HCT116 (cell line): Measurements from ENCODE around the gene SPEF1. TPM values are rescaled to one million over a fixed set of nuclear protein-coding genes. Genes with fewer than 3 reads are reported as not detected.

Experiments used
- ATAC-seq: fragments of 200-7000 bp; cut with Tn5 transposase; 2 replicates; pipeline ENCODE4 v1.9.1; 2020; ENCODE audit warnings: mild to moderate bottlenecking, moderate library complexity
- BruUV-seq: library from RNA; stranded (reverse); fragments of 400-500 nt; replicated peaks from 2 replicates; lab custom pipeline; 2021; lab: Mats Ljungman, UMichigan
- CTCF ChIA-PET: fragments of 300-600 bp; sonication (Branson Sonifier 250); formaldehyde crosslinking; loops from one replicate; lab custom pipeline; 2021; ENCODE audit warnings: antibody characterized with exemption; lab: Charles Lee
- POLR2A ChIA-PET: fragments of 300-600, 350-600 bp; sonication (Branson Sonifier 250); formaldehyde crosslinking; loops from one replicate; lab custom pipeline; 2021; ENCODE audit warnings: antibody characterized with exemption; lab: Charles Lee
- RAD21 ChIA-PET, 2 experiments: fragments of 300-600 bp; sonication (Branson Sonifier 250); formaldehyde crosslinking; loops; one replicate each; lab custom pipeline; 2023; ENCODE audit warnings: low total read pairs in 2 of 2; ENCODE audit not compliant: uncharacterized antibody in 2 of 2, unreplicated experiment in 2 of 2, low non-redundant PET in 1 of 2; lab: Charles Lee
- DNase-seq: peaks from one replicate; pipeline ENCODE4 v3.0.0-alpha.2; 2010; ENCODE audit warnings: low read depth, low spot score
- H2AFZ ChIP-seq: fragments of 200-600 bp; shearing (Covaris generic), sonication (generic); 2 replicates; pipeline ENCODE4 v1.6.1; 2017; ENCODE audit warnings: low read depth, mixed run types, mixed read lengths, antibody characterized with exemption, low read length; ENCODE audit not compliant: poor library complexity, severe bottlenecking
- H3K27ac ChIP-seq: 2 replicates; pipeline ENCODE4 v1.5.1; 2012; ENCODE audit warnings: low read depth, low read length
- H3K27me3 ChIP-seq: fragments of 200-600 bp; sonication (generic); 2 replicates; pipeline ENCODE4 v1.6.1; 2016; ENCODE audit warnings: mixed run types, low read length, mixed read lengths; ENCODE audit not compliant: insufficient read depth
- H3K36me3 ChIP-seq, 2 experiments: fragments of 200-500 bp in 1 of 2; fragments of 200-600 bp in 1 of 2; sonication (Bioruptor generic) in 1 of 2; sonication (generic) in 1 of 2; 2 replicates each; pipeline versions ENCODE4 v1.5.1 to v1.6.1; 2014 to 2016; ENCODE audit warnings: low read length in 2 of 2, inconsistent platforms in 1 of 2, mixed read lengths in 1 of 2, mixed run types in 1 of 2; ENCODE audit not compliant: insufficient read depth in 2 of 2, control insufficient read depth in 1 of 2
- H3K4me1 ChIP-seq, 2 experiments: fragments of 200-600 bp in 1 of 2; sonication (generic) in 1 of 2; 2 replicates each; pipeline versions ENCODE4 v1.5.1 to v1.6.1; 2012 to 2017; ENCODE audit warnings: low read length in 2 of 2, inconsistent platforms in 1 of 2, mild to moderate bottlenecking in 1 of 2, mixed read lengths in 1 of 2, mixed run types in 1 of 2, moderate library complexity in 1 of 2; ENCODE audit not compliant: insufficient read depth in 2 of 2, control insufficient read depth in 1 of 2
- H3K4me2 ChIP-seq: fragments of 200-600 bp; sonication (generic); 2 replicates; pipeline ENCODE4 v1.6.1; 2017; ENCODE audit warnings: mixed run types, low read length, mixed read lengths
- H3K4me3 ChIP-seq, 2 experiments: fragments of 200-600 bp in 1 of 2; sonication (generic) in 1 of 2; replicated peaks in 1 of 2; 2 replicates each; pipeline ENCODE4 v1.5.1; 2011 to 2016; ENCODE audit warnings: low read length in 2 of 2, control low read depth in 1 of 2, low read depth in 1 of 2, mild to moderate bottlenecking in 1 of 2, mixed read lengths in 1 of 2, mixed run types in 1 of 2
- H3K79me2 ChIP-seq: fragments of 200-600 bp; sonication (generic); 2 replicates; pipeline ENCODE4 v1.6.1; 2017; ENCODE audit warnings: mild to moderate bottlenecking, mixed run types, low read length, moderate library complexity, mixed read lengths; ENCODE audit not compliant: insufficient read depth
- H3K9ac ChIP-seq: fragments of 200-600 bp; sonication (generic); 2 replicates; pipeline ENCODE4 v1.6.1; 2016; ENCODE audit warnings: low read length, mixed read lengths
- H3K9me2 ChIP-seq: fragments of 200-600 bp; sonication (generic), shearing (Covaris generic); 2 replicates; pipeline ENCODE4 v1.6.1; 2017; ENCODE audit warnings: mixed run types, mild to moderate bottlenecking, moderate library complexity; ENCODE audit not compliant: insufficient read depth
- H3K9me3 ChIP-seq, 2 experiments: fragments of 200-500 bp in 1 of 2; fragments of 200-600 bp in 1 of 2; sonication (Bioruptor generic) in 1 of 2; sonication (generic) in 1 of 2; 2 replicates each; pipeline ENCODE4 v1.6.1; 2014 to 2017; ENCODE audit warnings: low read length in 2 of 2, mixed read lengths in 2 of 2, inconsistent platforms in 1 of 2, low read depth in 1 of 2, mild to moderate bottlenecking in 1 of 2, mixed run types in 1 of 2, moderate library complexity in 1 of 2; ENCODE audit not compliant: control insufficient read depth in 1 of 2, insufficient read depth in 1 of 2
- H4K20me1 ChIP-seq: fragments of 200-600 bp; sonication (generic), shearing (Covaris generic); 2 replicates; pipeline ENCODE4 v1.6.1; 2017; ENCODE audit warnings: mixed run types, mild to moderate bottlenecking, moderate library complexity; ENCODE audit not compliant: insufficient read depth
- ATF3 ChIP-seq: IDR thresholded peaks from 2 replicates; pipeline ENCODE4 v1.6.1; 2012
- EZH2 ChIP-seq: fragments of 200-600 bp; sonication (generic); IDR thresholded peaks from 2 replicates; pipeline ENCODE4 v1.6.1; 2017; ENCODE audit warnings: antibody characterized with exemption, mixed run types
- POLR2AphosphoS5 ChIP-seq: IDR thresholded peaks from 2 replicates; pipeline ENCODE4 v1.6.1; 2011; ENCODE audit warnings: mild to moderate bottlenecking, low read depth, low read length, moderate library complexity
- RAD21 ChIP-seq: IDR thresholded peaks from 2 replicates; pipeline ENCODE4 v1.6.1; 2012; ENCODE audit warnings: low read depth, mild to moderate bottlenecking
- REST ChIP-seq: IDR thresholded peaks from 2 replicates; pipeline ENCODE4 v1.6.1; 2012; ENCODE audit warnings: low read depth
- SIN3A ChIP-seq: IDR thresholded peaks from 2 replicates; pipeline ENCODE4 v1.6.1; 2012; ENCODE audit warnings: low read depth
- SRF ChIP-seq: IDR thresholded peaks from 2 replicates; pipeline ENCODE4 v1.6.1; 2012; ENCODE audit warnings: low read depth
- ZNF274 ChIP-seq: fragments of 200-500 bp; sonication (Bioruptor generic); IDR thresholded peaks from 2 replicates; pipeline ENCODE4 v1.6.1; 2014; ENCODE audit warnings: mild to moderate bottlenecking, low read depth, low read length, inconsistent platforms
- intact Hi-C: fragments of 100-400 bp; cut with micrococcal nuclease; formaldehyde crosslinking; loops from 2 replicates; pipeline ENCODE4 v1.10.0; 2022
- total RNA-seq: library from RNA; stranded (reverse); gene quantifications from one replicate; pipeline ENCODE4 v1.2.1, GENCODE V29; 2021; ENCODE audit not compliant: unreplicated experiment
- TF ChIP-seq, protein P1 (sequence below): IDR thresholded peaks from 2 replicates; pipeline ENCODE4 v1.6.1; 2012

Gene SPEF1
- total RNA-seq, 1 experiment from 2014 or later = 0.93 TPM

DNA sequence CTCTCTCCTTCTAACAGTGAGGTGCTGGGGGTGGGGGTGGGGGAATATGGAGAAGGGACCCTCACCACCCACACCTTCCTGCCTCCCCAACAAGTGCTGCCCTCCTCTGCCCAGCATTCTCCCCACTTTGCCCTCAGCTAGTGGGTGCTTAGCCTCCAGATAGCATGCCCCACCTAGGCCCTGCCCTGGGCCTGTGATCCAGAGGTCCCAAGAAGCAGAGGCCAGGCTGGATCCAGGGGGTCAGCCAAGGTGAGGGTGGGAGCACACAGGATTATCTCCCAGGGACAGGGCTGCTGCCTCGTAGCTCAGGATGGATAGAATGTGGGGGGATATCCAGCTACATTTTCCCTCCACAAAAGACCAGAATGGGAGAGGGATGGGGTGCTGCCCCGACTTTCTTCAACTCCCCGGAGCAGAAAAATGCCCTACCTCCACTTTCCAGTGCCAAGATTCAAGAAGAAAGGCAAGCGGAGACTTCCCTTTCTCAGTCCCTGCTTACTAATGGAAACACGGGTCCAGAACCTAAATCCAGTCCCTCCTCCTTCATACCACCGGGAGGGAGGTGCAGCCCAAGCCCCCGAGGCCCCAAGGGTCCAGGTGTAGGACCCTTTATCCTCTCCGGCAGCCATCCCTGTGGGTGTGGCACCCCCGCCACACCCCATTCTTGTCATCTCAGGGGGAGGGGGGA is 14.7 kb downstream of the SPEF1 start:
- no peak for TF ChIP-seq SIN3A
- TF ChIP-seq SRF = no peak
- no peak for TF ChIP-seq REST
- TF ChIP-seq RAD21 = no peak
- TF ChIP-seq EZH2 = no peak
- TF ChIP-seq, protein P1, sequence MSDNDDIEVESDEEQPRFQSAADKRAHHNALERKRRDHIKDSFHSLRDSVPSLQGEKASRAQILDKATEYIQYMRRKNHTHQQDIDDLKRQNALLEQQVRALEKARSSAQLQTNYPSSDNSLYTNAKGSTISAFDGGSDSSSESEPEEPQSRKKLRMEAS = no peak
- TF ChIP-seq ZNF274 = no peak
- no peak for TF ChIP-seq POLR2AphosphoS5
- no peak for TF ChIP-seq ATF3
- Histone ChIP-seq H3K9me3 (no peaks in the 10 kb centered on the region), H4K20me1 (no peaks in the 10 kb centered on the region), H3K4me3 (peak overlapping the region; percentile 84 to 91), H3K9ac (peak overlapping the region; percentile 86), H3K4me1 (peaks cover 12 to 36% of the 10 kb centered on the region in 2 experiments), H3K9me2 (no peaks in the 10 kb centered on the region), H3K79me2 (peaks cover 52% of the 10 kb centered on the region), H2AFZ (no peak overlapping the region), H3K27me3 (no peaks in the 10 kb centered on the region), H3K36me3 (peaks cover 0 to 9% of the 10 kb centered on the region in 2 experiments; a peak in 2 of 4 replicates), H3K27ac (peak overlapping the region; percentile 65; the same call in 1 of the 2 replicates), H3K4me2 (peak overlapping the region; percentile 90)
- BruUV-seq = TSS peak; percentile 54
- ChIA-PET RAD21 (no interaction called here), POLR2A (no interaction called here), CTCF (interaction anchor here (1.3 to 2.6 kb wide), 3 partner anchors 15 to 90 kb away, joined by 3 to 23 read pairs (median 15); partner anchors contain the start of gene SPEF1)
- ATAC-seq (no peak), DNase-seq (no peak)
- intact Hi-C loops = loop anchor here (5.0 kb wide), 1 partner anchor 204 kb away; no protein-coding TSS in a partner anchor
